ENCODE data around the gene CD300LF. TPM values are rescaled to one million over a fixed set of nuclear protein-coding genes. Genes with fewer than 3 reads are reported as not detected.

Gene CD300LF
- total RNA-seq, 1 experiment from 2014 or later: not detected

DNA sequence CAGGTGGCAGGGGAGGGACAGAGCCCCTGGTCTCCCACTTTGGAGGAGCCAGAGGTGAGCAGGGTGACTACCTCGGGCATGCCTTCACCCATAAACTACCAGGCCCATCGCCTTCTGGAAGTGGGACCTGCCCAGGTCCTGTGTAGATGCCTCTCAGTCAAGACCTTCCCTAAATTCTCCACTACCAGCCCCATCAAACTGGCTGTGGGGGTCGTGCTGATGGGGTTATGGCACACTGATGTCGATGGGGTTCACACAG is 18.6 kb upstream of the CD300LF start:
- no peaks in the 10 kb centered on the region for H3K4me1 ChIP-seq (replicated peaks)
- DNase-seq (ENCODE audit: low read depth in 1 of 2, low spot score in 2 of 2): no peak
- no peak overlapping the region for H3K4me3 ChIP-seq
- peaks cover 2% of the 10 kb centered on the region for H3K27me3 ChIP-seq (replicated peaks)
- no peak overlapping the region for H3K27ac ChIP-seq
- H3K36me3 ChIP-seq: no peaks in the 10 kb centered on the region
- peaks cover 9% of the 10 kb centered on the region for H3K9me3 ChIP-seq (replicated peaks)

DNA sequence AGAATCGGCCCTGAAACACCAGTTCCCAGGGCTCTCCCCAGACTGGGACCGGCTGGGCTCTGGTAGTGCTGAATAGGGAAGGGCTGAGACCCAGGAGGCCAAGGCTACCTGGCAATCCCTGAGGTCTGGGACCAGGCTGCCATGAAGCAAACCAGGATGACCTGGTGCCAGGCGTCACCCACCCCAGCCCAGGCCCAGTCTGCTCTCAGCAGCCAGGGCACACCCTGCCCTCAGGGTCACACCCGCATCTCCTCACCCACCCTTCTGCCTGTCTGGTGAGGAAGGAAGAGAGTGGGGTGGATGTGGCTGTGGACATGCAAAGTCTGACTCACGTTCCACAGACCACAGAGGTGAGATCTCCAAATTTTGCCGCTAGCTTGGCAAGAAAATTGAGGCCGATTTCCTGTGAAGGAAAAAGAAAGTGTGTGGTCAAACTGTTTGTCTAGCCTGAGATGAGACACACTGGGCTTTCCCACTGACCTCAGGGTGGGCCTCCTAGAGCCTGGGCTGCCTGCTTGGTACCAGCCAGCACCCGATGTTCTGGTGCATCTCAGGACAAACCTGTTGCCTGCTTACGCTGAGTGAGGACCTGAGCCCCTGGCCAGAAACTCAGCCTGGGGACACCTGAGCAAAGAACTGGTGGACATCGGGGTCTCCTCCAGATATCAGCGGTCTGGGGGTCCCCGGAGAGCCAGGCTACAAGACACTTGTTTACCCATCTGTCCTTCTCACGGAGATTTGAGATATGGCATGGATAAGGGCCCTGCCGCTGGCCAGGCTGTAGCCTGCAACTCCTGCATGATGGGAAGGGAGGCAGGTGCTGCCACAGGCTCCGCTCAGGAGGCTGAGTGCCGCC is 18.0 kb upstream of the CD300LF start:
- no peak for DNase-seq (ENCODE audit: low read depth in 1 of 2, low spot score in 2 of 2)
- Histone ChIP-seq H3K36me3 (no peaks in the 10 kb centered on the region), H3K4me1 (replicated peaks) (no peaks in the 10 kb centered on the region), H3K27me3 (replicated peaks) (no peaks in the 10 kb centered on the region), H3K27ac (no peak overlapping the region), H3K4me3 (no peak overlapping the region), H3K9me3 (replicated peaks) (peaks cover 9% of the 10 kb centered on the region)

DNA sequence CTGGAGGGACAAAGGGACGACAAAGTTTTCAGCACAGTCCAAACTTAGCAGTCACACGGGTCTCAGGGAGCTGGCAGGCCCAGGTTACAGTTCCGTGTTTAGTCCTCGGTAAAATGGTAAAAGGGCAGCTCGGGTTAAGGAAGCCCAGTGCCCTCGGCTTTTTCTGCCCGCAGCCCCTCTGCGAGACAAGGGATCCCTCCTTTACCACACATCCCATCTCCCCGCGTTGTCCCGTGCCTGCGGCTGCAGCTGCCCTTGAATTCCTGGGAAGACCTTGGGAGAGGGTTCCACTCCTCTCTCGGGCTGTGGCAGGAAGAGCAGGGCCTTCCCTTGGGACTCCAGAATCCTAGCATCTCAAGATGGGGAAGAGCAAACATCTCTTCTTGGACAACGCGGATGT is 17.1 kb upstream of the CD300LF start:
- DNase-seq (ENCODE audit: low read depth in 1 of 2, low spot score in 2 of 2): no peak
- no peak overlapping the region for H3K27ac ChIP-seq
- no peak overlapping the region for H3K4me3 ChIP-seq
- peaks cover 9% of the 10 kb centered on the region for H3K9me3 ChIP-seq (replicated peaks)
- no peaks in the 10 kb centered on the region for H3K27me3 ChIP-seq (replicated peaks)
- H3K4me1 ChIP-seq (replicated peaks): no peaks in the 10 kb centered on the region
- no peaks in the 10 kb centered on the region for H3K36me3 ChIP-seq

DNA sequence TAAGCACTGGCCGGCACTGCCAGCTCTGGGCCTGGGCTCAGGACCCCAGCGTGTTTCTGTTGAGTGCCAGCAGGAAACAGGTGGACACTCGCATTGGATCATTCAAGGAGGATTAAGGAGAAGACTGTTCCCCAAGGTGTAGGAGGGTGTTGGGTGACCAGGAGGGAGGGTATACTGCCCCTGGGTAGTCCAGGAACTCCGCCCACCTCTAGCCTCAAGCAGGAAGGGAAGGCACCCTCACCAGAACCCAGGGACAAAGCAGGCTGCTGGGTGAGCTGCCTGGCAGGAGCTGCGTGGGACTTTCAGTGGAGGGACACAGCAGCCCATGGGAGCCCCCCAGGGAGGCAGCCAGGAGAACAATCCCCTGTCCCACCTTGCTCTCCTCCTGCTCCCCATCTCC is 16.6 kb upstream of the CD300LF start:
- Histone ChIP-seq H3K27me3 (replicated peaks) (no peaks in the 10 kb centered on the region; the same call in 1 of the 2 replicates), H3K36me3 (no peaks in the 10 kb centered on the region), H3K27ac (no peak overlapping the region), H3K4me3 (no peak overlapping the region), H3K4me1 (replicated peaks) (no peaks in the 10 kb centered on the region), H3K9me3 (replicated peaks) (peaks cover 9% of the 10 kb centered on the region)
- DNase-seq (ENCODE audit: low read depth in 1 of 2, low spot score in 2 of 2): no peak

DNA sequence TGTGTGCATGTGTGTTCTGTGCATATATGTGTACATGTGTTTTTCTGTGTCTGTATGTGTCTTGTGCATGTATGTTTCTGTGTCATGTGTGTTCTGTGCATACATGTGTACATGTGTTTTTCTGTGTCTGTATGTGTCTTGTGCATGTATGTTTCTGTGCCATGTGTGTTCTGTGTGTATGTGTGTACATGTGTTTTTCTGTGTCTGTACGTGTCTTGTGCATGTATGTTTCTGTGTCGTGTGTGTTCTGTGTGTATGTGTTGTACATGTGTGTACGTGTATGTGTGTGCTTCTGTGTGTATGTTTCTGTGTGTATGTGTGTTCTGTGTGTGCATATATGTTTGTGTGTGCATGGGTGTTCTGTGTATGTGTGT is 16.0 kb upstream of the CD300LF start:
- Histone ChIP-seq H3K27ac (no peak overlapping the region), H3K36me3 (no peaks in the 10 kb centered on the region), H3K4me1 (replicated peaks) (no peaks in the 10 kb centered on the region), H3K27me3 (replicated peaks) (peaks cover 5% of the 10 kb centered on the region; the same call in 1 of the 2 replicates), H3K4me3 (no peak overlapping the region), H3K9me3 (replicated peaks) (peaks cover 9% of the 10 kb centered on the region)
- DNase-seq (ENCODE audit: low read depth in 1 of 2, low spot score in 2 of 2): no peak

DNA sequence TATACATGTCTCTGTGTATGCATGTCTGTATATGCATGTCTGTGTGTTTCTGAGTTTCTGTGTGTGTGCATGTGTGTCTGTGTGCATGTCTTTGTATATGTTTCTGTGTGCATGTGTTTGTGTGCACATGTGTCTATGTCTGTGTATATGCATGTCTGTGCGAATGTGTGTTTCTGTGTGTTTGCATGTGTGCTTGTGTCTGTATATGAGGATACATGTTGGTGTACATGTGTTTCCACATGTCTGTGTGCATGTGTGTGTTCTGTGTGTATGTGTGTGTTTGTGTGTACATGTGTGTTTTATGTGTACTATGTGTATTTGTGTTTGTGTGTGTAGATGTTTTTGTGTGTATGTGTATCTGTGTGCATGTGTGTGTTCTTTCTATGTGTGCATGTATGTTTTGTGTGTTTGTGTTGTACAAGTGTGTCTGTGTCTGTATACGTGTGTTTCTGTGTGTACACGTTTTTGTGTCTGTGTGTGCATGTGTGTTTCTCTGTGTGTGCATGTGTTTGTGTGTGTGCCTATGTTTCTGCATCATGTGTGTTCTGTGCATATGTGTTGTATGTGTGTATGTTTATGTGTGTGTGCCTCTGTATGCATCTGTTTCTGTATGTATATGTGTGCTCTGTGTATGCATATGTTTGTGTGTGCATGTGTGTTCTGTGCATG is 15.4 kb upstream of the CD300LF start:
- Histone ChIP-seq H3K9me3 (replicated peaks) (peaks cover 9% of the 10 kb centered on the region), H3K36me3 (no peaks in the 10 kb centered on the region), H3K27me3 (replicated peaks) (peaks cover 5% of the 10 kb centered on the region), H3K4me1 (replicated peaks) (no peaks in the 10 kb centered on the region), H3K4me3 (no peak overlapping the region), H3K27ac (no peak overlapping the region)
- no peak for DNase-seq (ENCODE audit: low read depth in 1 of 2, low spot score in 2 of 2)

DNA sequence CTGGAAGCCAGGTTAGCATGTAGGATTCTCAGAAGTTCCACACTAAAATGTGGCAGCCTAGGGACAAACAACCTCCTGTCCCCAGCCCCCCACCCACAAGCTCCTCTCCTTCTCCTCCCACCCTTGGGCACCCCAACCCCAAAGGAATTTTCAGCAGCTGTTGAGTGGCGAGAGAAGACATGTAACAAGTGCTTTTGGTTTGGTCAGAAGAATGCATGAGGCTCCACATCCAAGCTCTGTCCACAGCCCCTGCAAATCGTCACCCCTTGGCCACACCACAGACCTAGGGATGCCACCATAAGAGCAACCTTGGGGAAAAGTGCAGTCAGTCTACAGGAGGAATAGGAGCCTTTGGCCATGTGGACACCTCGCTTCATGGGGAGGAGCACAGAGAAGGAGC is 12.4 kb upstream of the CD300LF start:
- H3K4me1 ChIP-seq (replicated peaks): no peaks in the 10 kb centered on the region
- no peaks in the 10 kb centered on the region for H3K36me3 ChIP-seq
- H3K9me3 ChIP-seq (replicated peaks): peaks cover 6% of the 10 kb centered on the region
- no peak overlapping the region for H3K4me3 ChIP-seq
- DNase-seq (ENCODE audit: low read depth in 1 of 2, low spot score in 2 of 2): no peak
- peaks cover 22% of the 10 kb centered on the region for H3K27me3 ChIP-seq (replicated peaks)
- no peak overlapping the region for H3K27ac ChIP-seq

DNA sequence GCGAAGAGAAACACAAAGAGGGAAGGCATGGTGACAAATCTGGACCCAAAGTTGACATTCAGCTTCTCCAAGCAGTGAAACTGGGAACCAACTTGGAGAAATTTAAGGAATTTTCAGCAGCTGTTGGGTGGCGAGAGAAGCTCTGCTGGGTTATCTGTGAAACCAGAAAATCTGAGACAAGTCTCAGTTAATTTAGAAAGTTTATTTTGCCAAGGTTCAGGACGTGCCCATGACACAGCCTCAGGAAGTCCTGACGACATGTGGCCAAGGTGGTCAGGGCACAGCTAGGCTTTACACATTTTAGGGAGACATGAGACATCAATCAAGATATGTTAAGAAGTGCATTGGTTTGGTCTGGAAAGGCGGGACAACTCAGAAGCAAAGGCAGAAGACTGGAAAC is 11.2 kb upstream of the CD300LF start:
- no peaks in the 10 kb centered on the region for H3K36me3 ChIP-seq
- no peak for DNase-seq (ENCODE audit: low read depth in 1 of 2, low spot score in 2 of 2)
- no peaks in the 10 kb centered on the region for H3K4me1 ChIP-seq (replicated peaks)
- H3K27ac ChIP-seq: no peak overlapping the region
- H3K9me3 ChIP-seq (replicated peaks): peaks cover 6% of the 10 kb centered on the region
- no peak overlapping the region for H3K4me3 ChIP-seq
- peaks cover 34% of the 10 kb centered on the region for H3K27me3 ChIP-seq (replicated peaks)

DNA sequence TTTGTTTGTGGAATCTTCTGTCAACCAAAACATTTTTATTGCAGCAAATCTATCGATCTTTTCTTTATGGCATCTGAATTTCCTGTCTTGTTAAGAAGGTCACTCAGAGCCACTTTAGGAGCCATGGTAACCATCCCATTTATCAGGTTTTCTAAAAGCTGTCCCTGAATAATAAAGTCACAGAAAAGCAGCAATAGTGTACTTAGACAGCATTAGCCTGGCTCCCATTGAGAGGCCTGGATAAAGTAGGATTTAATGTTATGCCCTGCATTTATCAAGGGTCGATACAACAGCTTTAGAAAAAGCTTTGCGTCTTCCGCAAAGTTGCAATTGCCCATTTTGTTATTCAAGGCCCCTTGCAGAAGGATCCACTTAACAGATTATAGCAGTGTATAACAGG is 10.1 kb upstream of the CD300LF start:
- Histone ChIP-seq H3K4me3 (no peak overlapping the region), H3K9me3 (replicated peaks) (no peaks in the 10 kb centered on the region), H3K27ac (no peak overlapping the region), H3K36me3 (no peaks in the 10 kb centered on the region), H3K27me3 (replicated peaks) (peaks cover 38% of the 10 kb centered on the region), H3K4me1 (replicated peaks) (no peaks in the 10 kb centered on the region)
- no peak for DNase-seq (ENCODE audit: low read depth in 1 of 2, low spot score in 2 of 2)

DNA sequence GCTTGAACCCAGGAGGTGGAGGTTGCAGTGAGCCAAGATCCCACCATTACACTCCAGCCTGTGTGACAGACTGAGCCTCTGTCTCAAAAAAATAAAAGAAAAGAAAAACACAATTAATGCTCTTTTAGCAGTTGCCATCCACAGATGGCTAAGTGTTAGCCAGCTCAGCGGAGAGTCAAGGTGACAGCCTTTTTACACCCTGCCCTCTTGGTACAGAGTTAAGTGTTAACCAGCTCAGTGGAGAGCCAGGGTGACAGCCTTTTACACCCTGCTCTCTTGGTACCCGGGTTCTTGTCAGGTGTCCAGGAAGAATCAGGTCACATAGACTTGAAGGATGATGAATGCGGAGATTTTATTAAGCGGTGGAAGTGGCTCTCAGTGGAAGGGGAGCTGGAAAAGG is 7.8 kb upstream of the CD300LF start:
- Histone ChIP-seq H3K36me3 (no peaks in the 10 kb centered on the region), H3K27me3 (replicated peaks) (peaks cover 56% of the 10 kb centered on the region)

DNA sequence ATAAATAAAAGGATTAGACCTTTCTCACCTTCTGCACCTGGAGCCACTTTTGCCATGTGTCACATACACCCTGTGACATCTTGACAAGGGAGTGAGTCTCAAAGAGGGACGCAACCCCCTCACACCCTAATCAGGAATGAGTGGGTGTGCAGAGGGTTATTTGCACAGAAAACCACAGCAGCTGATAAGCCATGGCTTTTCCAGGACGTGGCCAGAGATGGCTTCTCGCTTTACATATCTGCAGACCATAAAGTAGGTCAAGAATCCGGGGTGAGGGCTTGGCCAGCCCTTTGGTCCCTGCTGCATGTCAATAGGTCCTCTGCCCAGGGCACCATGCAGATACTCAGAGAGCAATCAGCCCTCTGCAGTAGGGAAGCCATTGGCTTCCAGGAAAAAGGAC is 2.4 kb upstream of the CD300LF start:
- no peaks in the 10 kb centered on the region for H3K36me3 ChIP-seq
- H3K27ac ChIP-seq: no peak overlapping the region
- no peak overlapping the region for H3K4me3 ChIP-seq
- DNase-seq (ENCODE audit: low read depth in 1 of 2, low spot score in 2 of 2): no peak
- no peaks in the 10 kb centered on the region for H3K4me1 ChIP-seq (replicated peaks)
- H3K9me3 ChIP-seq (replicated peaks): no peaks in the 10 kb centered on the region
- H3K27me3 ChIP-seq (replicated peaks): peaks cover 58% of the 10 kb centered on the region

More for the DNA sequence above, 7.8 kb upstream of the CD300LF start:
- no peak for DNase-seq (ENCODE audit: low read depth in 1 of 2, low spot score in 2 of 2)
- H3K27ac ChIP-seq: no peak overlapping the region
- no peaks in the 10 kb centered on the region for H3K9me3 ChIP-seq (replicated peaks)
- no peak overlapping the region for H3K4me3 ChIP-seq
- no peaks in the 10 kb centered on the region for H3K4me1 ChIP-seq (replicated peaks)

DNA sequence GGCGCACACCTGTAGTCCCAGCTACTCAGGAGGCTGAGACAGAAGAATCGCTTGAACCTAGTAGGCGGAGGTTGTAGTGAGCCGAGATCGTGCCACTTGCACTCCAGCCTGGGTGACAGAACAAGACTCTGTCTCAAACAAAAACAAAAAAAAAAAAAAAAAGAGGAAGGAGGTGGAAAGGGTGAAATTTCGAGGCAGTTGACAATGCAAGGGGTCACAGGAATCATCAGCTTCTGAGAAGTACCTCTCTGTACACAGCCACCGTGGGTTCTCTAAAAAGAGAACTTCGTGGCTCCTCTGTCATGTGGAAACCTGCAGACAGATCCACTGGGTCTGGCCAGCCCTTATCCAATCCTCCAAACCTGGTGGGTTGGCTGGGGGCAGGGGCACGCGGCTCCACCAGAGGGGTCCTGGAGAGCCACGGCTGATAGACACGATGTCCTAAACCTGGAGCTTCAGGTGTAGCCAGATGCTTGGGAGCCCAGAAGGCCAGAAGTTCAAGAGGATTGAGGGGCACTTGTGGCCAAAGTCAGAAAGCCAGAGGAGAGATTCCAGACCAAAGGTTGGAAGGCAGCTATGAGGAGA is 540 bp upstream of the CD300LF start:
- peaks cover 48% of the 10 kb centered on the region for H3K27me3 ChIP-seq (replicated peaks)
- H3K27ac ChIP-seq: no peak overlapping the region
- no peak overlapping the region for H3K4me3 ChIP-seq
- no peaks in the 10 kb centered on the region for H3K36me3 ChIP-seq
- H3K9me3 ChIP-seq (replicated peaks): no peaks in the 10 kb centered on the region
- DNase-seq (ENCODE audit: low read depth in 1 of 2, low spot score in 2 of 2): no peak
- no peaks in the 10 kb centered on the region for H3K4me1 ChIP-seq (replicated peaks)

DNA sequence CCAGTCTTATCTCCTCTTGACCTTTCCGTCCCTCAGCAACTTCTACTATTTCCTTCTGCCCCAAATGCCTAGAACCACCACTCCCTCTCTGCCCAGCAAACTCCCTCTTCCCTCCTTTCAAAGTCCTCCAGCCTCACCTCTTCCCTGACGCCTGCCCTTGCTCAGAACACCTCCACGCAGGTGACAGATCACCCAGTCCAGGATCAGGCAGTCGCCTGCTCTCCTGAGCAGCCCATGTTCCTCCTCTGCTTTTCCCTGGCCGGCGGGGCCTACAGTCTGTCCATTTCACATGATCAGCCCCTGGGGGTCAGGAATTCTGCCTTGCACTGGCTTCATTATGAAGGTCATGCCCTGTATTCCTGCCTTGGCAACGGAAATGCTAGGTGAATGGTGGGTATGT is 422 bp downstream of the CD300LF start:
- Histone ChIP-seq H3K36me3 (no peaks in the 10 kb centered on the region), H3K27ac (no peak overlapping the region), H3K4me3 (no peak overlapping the region), H3K4me1 (replicated peaks) (no peaks in the 10 kb centered on the region), H3K9me3 (replicated peaks) (no peaks in the 10 kb centered on the region), H3K27me3 (replicated peaks) (peaks cover 47% of the 10 kb centered on the region)
- DNase-seq (ENCODE audit: low read depth in 1 of 2, low spot score in 2 of 2): no peak

DNA sequence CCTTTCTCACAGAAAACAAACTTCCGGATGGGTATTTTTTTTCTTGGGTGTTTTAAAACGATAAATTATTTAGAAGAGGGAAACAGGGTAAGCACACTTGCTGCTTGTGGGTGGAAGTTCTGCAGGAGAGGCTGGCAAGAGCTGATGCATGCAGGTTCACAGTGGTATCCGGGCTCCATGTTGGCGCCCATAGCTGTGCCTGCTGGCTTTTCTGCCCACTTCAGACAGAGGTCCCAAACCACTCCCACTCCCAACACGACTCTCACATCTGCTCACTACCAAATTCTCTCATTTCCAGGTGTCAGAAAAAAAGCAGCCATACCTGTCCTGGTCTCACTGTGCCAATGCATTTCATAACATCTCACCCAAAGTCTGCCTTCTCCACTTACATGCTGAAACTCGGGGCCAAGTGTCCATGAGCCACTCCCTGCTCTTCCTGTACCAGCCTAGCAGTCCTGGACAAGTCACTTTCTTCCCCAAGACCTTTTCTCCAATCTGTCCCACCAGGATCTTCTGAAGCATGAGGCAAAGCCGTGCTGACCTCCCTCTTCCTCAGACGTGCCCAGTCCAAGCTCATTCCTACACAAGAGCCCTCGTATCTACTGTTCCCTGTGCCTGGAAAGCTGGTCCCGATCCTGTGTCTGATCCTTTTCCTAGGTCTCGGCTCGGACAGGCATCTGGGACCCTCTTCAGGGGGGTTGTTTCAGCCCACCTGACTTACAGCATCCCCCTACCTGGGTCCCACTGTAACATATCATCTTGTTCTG is 1.5 kb downstream of the CD300LF start:
- H3K36me3 ChIP-seq: no peaks in the 10 kb centered on the region
- H3K9me3 ChIP-seq (replicated peaks): no peaks in the 10 kb centered on the region
- peaks cover 47% of the 10 kb centered on the region for H3K27me3 ChIP-seq (replicated peaks)
- no peak overlapping the region for H3K27ac ChIP-seq
- no peaks in the 10 kb centered on the region for H3K4me1 ChIP-seq (replicated peaks)
- H3K4me3 ChIP-seq: no peak overlapping the region
- no peak for DNase-seq (ENCODE audit: low read depth in 1 of 2, low spot score in 2 of 2)
